22Rv1 (cell line): ENCODE data around the gene ARF6.

ENCODE experiments used
- ZFX ChIP-seq: fragments of 450-650 bp; IDR thresholded peaks from 2 replicates; pipeline ENCODE4 v1.6.1; 2017; ENCODE audit warnings: antibody characterized with exemption, borderline replicate concordance
- TF ChIP-seq, protein P1 (sequence below): fragments of 450-650 bp; IDR thresholded peaks from 2 replicates; pipeline ENCODE4 v1.5.1; 2017; ENCODE audit warnings: mild to moderate bottlenecking

DNA sequence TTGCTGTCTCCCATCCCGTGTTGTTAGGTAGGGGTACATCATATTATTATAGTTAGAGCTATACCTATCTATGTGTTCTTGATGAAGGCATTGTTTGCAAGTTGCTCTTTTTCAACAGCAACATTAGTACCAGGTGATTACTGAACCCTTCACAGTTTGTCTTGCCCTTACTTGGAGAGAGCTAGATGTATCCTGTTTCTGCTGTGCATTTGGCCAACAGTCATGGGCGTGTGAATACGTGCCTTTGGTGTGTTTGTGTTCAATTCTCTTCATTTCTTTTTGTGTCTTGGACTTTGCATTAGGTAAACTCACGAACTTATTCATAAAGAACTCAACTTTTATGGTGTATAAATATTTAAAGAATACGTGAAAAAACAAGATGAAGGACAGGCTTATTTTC lies 14.3 kb downstream of the ARF6 start:
- TF ChIP-seq, protein P1, sequence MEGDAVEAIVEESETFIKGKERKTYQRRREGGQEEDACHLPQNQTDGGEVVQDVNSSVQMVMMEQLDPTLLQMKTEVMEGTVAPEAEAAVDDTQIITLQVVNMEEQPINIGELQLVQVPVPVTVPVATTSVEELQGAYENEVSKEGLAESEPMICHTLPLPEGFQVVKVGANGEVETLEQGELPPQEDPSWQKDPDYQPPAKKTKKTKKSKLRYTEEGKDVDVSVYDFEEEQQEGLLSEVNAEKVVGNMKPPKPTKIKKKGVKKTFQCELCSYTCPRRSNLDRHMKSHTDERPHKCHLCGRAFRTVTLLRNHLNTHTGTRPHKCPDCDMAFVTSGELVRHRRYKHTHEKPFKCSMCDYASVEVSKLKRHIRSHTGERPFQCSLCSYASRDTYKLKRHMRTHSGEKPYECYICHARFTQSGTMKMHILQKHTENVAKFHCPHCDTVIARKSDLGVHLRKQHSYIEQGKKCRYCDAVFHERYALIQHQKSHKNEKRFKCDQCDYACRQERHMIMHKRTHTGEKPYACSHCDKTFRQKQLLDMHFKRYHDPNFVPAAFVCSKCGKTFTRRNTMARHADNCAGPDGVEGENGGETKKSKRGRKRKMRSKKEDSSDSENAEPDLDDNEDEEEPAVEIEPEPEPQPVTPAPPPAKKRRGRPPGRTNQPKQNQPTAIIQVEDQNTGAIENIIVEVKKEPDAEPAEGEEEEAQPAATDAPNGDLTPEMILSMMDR, result no peak
- TF ChIP-seq ZFX, result no peak
